H9 (cell line): ENCODE results near the gene CRACDL. TPM values are rescaled to one million over a fixed set of nuclear protein-coding genes. Genes with fewer than 3 reads are reported as not detected.

Source experiments
- DNase-seq: peaks from one replicate; pipeline ENCODE4 v3.0.0-alpha.2; 2017
- H2AFZ ChIP-seq: one replicate; pipeline ENCODE4 v1.6.1; 2013; ENCODE audit warnings: mild to moderate bottlenecking, low read length, control low read depth, moderate library complexity
- H2AK5ac ChIP-seq: 2 replicates; pipeline ENCODE4 v1.6.1; 2013; ENCODE audit warnings: low read length, control low read depth, mixed read lengths; ENCODE audit not compliant: insufficient read length
- H2BK120ac ChIP-seq: one replicate; pipeline ENCODE4 v1.6.1; 2013; ENCODE audit warnings: low read depth, mild to moderate bottlenecking, low read length, control low read depth, inconsistent platforms; ENCODE audit not compliant: poor library complexity, severe bottlenecking
- H2BK12ac ChIP-seq: 2 replicates; pipeline ENCODE4 v1.6.1; 2013; ENCODE audit warnings: low read length, control low read depth, mixed read lengths, low read depth; ENCODE audit not compliant: insufficient read length
- H2BK15ac ChIP-seq: 2 replicates; pipeline ENCODE4 v1.6.1; 2013; ENCODE audit warnings: low read depth, low read length, control low read depth
- H2BK20ac ChIP-seq: one replicate; pipeline ENCODE4 v1.6.1; 2013; ENCODE audit warnings: low read depth, mild to moderate bottlenecking, low read length, control low read depth, inconsistent platforms; ENCODE audit not compliant: poor library complexity, severe bottlenecking
- H2BK5ac ChIP-seq: 2 replicates; pipeline ENCODE4 v1.6.1; 2013; ENCODE audit warnings: low read length, control low read depth, mixed read lengths; ENCODE audit not compliant: insufficient read length
- H3K14ac ChIP-seq: 2 replicates; pipeline ENCODE4 v1.6.1; 2013; ENCODE audit warnings: low read length, control low read depth; ENCODE audit not compliant: insufficient read depth
- H3K18ac ChIP-seq: 2 replicates; pipeline ENCODE4 v1.6.1; 2013; ENCODE audit warnings: low read depth, mild to moderate bottlenecking, mixed read lengths, low read length, control low read depth; ENCODE audit not compliant: insufficient read length
- H3K23ac ChIP-seq: 2 replicates; pipeline ENCODE4 v1.6.1; 2013; ENCODE audit warnings: low read length, control low read depth, mixed read lengths, low read depth; ENCODE audit not compliant: insufficient read length
- H3K23me2 ChIP-seq: 2 replicates; pipeline ENCODE4 v1.6.1; 2013; ENCODE audit warnings: low read depth, mild to moderate bottlenecking, mixed read lengths, low read length, control low read depth; ENCODE audit not compliant: insufficient read length, poor library complexity, severe bottlenecking
- H3K27ac ChIP-seq: 2 replicates; pipeline ENCODE4 v1.5.1; 2013; ENCODE audit warnings: low read length, control low read depth, mixed read lengths, low read depth; ENCODE audit not compliant: insufficient read length
- H3K27me3 ChIP-seq: 2 replicates; pipeline ENCODE4 v1.6.1; 2013; ENCODE audit warnings: low read length, control low read depth, inconsistent platforms; ENCODE audit not compliant: insufficient read depth
- H3K4ac ChIP-seq: 2 replicates; pipeline ENCODE4 v1.6.1; 2013; ENCODE audit warnings: low read depth, mild to moderate bottlenecking, control low read depth, inconsistent platforms, low read length, moderate library complexity
- H3K4me1 ChIP-seq: 2 replicates; pipeline ENCODE4 v1.6.1; 2013; ENCODE audit warnings: low read length, control low read depth, inconsistent platforms; ENCODE audit not compliant: insufficient read depth
- H3K4me2 ChIP-seq: 2 replicates; pipeline ENCODE4 v1.6.1; 2013; ENCODE audit warnings: low read length, control low read depth, mixed read lengths; ENCODE audit not compliant: insufficient read length, insufficient read depth
- H3K56ac ChIP-seq: 2 replicates; pipeline ENCODE4 v1.6.1; 2013; ENCODE audit warnings: low read depth, mild to moderate bottlenecking, mixed read lengths, low read length, control low read depth; ENCODE audit not compliant: insufficient read length
- H3K79me1 ChIP-seq: 2 replicates; pipeline ENCODE4 v1.6.1; 2013; ENCODE audit warnings: low read depth, mild to moderate bottlenecking, moderate library complexity, low read length, control low read depth, inconsistent platforms; ENCODE audit not compliant: insufficient read depth, poor library complexity, severe bottlenecking
- H3K79me2 ChIP-seq: 2 replicates; pipeline ENCODE4 v1.6.1; 2013; ENCODE audit warnings: low read length, control low read depth, inconsistent platforms; ENCODE audit not compliant: insufficient read depth
- H3K9ac ChIP-seq: 2 replicates; pipeline ENCODE4 v1.6.1; 2013; ENCODE audit warnings: low read length, control low read depth, mixed read lengths; ENCODE audit not compliant: insufficient read length; ENCODE audit errors: extremely low read depth
- H3K9me3 ChIP-seq: one replicate; pipeline ENCODE4 v1.6.1; 2013; ENCODE audit warnings: low read depth, low read length, inconsistent platforms; ENCODE audit not compliant: control insufficient read depth
- H3T11ph ChIP-seq: one replicate; pipeline ENCODE4 v1.6.1; 2013; ENCODE audit warnings: mild to moderate bottlenecking, low read length, control low read depth, inconsistent platforms
- H4K20me1 ChIP-seq: one replicate; pipeline ENCODE4 v1.6.1; 2013; ENCODE audit not compliant: control insufficient read depth, insufficient read length, insufficient read depth
- H4K5ac ChIP-seq: 2 replicates; pipeline ENCODE4 v1.6.1; 2013; ENCODE audit warnings: low read depth, mild to moderate bottlenecking, mixed read lengths, low read length, control low read depth; ENCODE audit not compliant: insufficient read length
- H4K8ac ChIP-seq: replicated peaks from 2 replicates; pipeline ENCODE4 v1.6.1; 2013; ENCODE audit warnings: low read length, control low read depth, mixed read lengths, low read depth; ENCODE audit not compliant: insufficient read length
- H4K91ac ChIP-seq: 2 replicates; pipeline ENCODE4 v1.6.1; 2013; ENCODE audit warnings: low read depth, mild to moderate bottlenecking, moderate library complexity, mixed read lengths, low read length, control low read depth; ENCODE audit not compliant: insufficient read length
- H3K27ac Mint-ChIP-seq, 3 experiments: 2 replicates in 2 of 3; 3 replicates in 1 of 3; pipeline ENCODE4 v1.8.0; 2020 to 2021; ENCODE audit warnings: mixed read lengths in 3 of 3, mild to moderate bottlenecking in 1 of 3, moderate library complexity in 1 of 3
- H3K27me3 Mint-ChIP-seq: 2 replicates; pipeline ENCODE4 v1.8.0; 2021; ENCODE audit warnings: low read depth, mild to moderate bottlenecking, moderate library complexity, mixed read lengths
- H3K36me3 Mint-ChIP-seq, 3 experiments: 2 replicates in 2 of 3; 3 replicates in 1 of 3; pipeline ENCODE4 v1.8.0; 2020 to 2021; ENCODE audit warnings: low read depth in 3 of 3, mixed read lengths in 3 of 3; ENCODE audit not compliant: insufficient read depth in 1 of 3
- H3K4me1 Mint-ChIP-seq, 2 experiments: 2 replicates each; pipeline ENCODE4 v1.8.0; 2020; ENCODE audit warnings: mixed read lengths in 2 of 2
- H3K4me3 Mint-ChIP-seq, 2 experiments: 2 replicates in 1 of 2; 3 replicates in 1 of 2; pipeline ENCODE4 v1.8.0; 2020 to 2021; ENCODE audit warnings: mild to moderate bottlenecking in 2 of 2, mixed read lengths in 2 of 2, moderate library complexity in 1 of 2
- H3K9me3 Mint-ChIP-seq, 2 experiments: 2 replicates in 1 of 2; 3 replicates in 1 of 2; pipeline ENCODE4 v1.8.0; 2020; ENCODE audit warnings: mild to moderate bottlenecking in 2 of 2, mixed read lengths in 2 of 2, moderate library complexity in 1 of 2
- WGBS: extraction: QIAGEN DNeasy Blood & Tissue Kit; methylation state at CpG from one replicate; pipeline ENCODE4 v1.1.7; 2013; ENCODE audit warnings: missing lambda C conversion rate, low lambda C conversion rate, mixed read lengths; ENCODE audit not compliant: insufficient read length; ENCODE audit errors: extremely low coverage; 5-methylcytosine and 5-hydroxymethylcytosine counted together
- total RNA-seq: library from RNA; stranded (reverse); gene quantifications from 2 replicates; pipeline ENCODE4 v1.2.1, GENCODE V29; 2021
- TF ChIP-seq, protein P1 (sequence below): fragments of 200-600 bp; sonication (generic); conservative IDR thresholded peaks from 3 replicates; pipeline ENCODE4 v1.8.0; 2021; ENCODE audit warnings: antibody characterized with exemption, mild to moderate bottlenecking

CRACDL gene
- total RNA-seq, 1 experiment from 2014 or later, result 0.48 TPM

GRCh38 chr2:98768384-98769113, 167.5 kb downstream of the CRACDL start:
- Histone ChIP-seq H2AK5ac (no peak overlapping the region), H3K23me2 (no peaks in the 10 kb centered on the region), H4K8ac (no peak overlapping the region), H3K9ac (no peak overlapping the region), H3T11ph (no peak overlapping the region), H3K27ac (no peak overlapping the region), H3K4ac (no peak overlapping the region), H3K14ac (no peak overlapping the region), H2AFZ (no peak overlapping the region), H3K23ac (no peak overlapping the region), H3K79me1 (no peaks in the 10 kb centered on the region), H3K18ac (no peak overlapping the region), H2BK5ac (no peak overlapping the region), H2BK12ac (no peak overlapping the region), H4K5ac (no peak overlapping the region), H2BK15ac (no peak overlapping the region), H3K27me3 (no peaks in the 10 kb centered on the region), H4K91ac (no peak overlapping the region), H2BK120ac (no peak overlapping the region), H3K4me2 (no peak overlapping the region), H3K56ac (no peak overlapping the region), H2BK20ac (no peak overlapping the region), H4K20me1 (peaks cover 2% of the 10 kb centered on the region), H3K4me1 (no peaks in the 10 kb centered on the region), H3K9me3 (no peaks in the 10 kb centered on the region), H3K79me2 (no peaks in the 10 kb centered on the region)
- no peaks in the 10 kb centered on the region for H3K36me3 Mint-ChIP-seq
- H3K4me3 Mint-ChIP-seq, result no peak overlapping the region
- no peak for DNase-seq
- H3K9me3 Mint-ChIP-seq, result peaks cover 0 to 2% of the 10 kb centered on the region in 2 experiments; a peak in 1 of 5 replicates
- no peak overlapping the region for H3K27ac Mint-ChIP-seq
- H3K4me1 Mint-ChIP-seq, result peaks cover 25 to 28% of the 10 kb centered on the region in 2 experiments
- H3K27me3 Mint-ChIP-seq, result peaks cover 5% of the 10 kb centered on the region
- TF ChIP-seq, protein P1, sequence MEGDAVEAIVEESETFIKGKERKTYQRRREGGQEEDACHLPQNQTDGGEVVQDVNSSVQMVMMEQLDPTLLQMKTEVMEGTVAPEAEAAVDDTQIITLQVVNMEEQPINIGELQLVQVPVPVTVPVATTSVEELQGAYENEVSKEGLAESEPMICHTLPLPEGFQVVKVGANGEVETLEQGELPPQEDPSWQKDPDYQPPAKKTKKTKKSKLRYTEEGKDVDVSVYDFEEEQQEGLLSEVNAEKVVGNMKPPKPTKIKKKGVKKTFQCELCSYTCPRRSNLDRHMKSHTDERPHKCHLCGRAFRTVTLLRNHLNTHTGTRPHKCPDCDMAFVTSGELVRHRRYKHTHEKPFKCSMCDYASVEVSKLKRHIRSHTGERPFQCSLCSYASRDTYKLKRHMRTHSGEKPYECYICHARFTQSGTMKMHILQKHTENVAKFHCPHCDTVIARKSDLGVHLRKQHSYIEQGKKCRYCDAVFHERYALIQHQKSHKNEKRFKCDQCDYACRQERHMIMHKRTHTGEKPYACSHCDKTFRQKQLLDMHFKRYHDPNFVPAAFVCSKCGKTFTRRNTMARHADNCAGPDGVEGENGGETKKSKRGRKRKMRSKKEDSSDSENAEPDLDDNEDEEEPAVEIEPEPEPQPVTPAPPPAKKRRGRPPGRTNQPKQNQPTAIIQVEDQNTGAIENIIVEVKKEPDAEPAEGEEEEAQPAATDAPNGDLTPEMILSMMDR, result no peak
- WGBS, result no CpG with 5 or more reads among the region's 7 CpGs
